ENCODE measurements around the gene SLC5A10.

GRCh38 chr17:18959845-18960240 is 7.9 kb downstream of the SLC5A10 start:
- TF ChIP-seq CTCF (IDR thresholded peaks at IDR 0.05): no peak
- no peak for TF ChIP-seq POLR2A (IDR thresholded peaks at IDR 0.05)
